Measurements from ENCODE around the gene RSPO1. TPM values are rescaled to one million over a fixed set of nuclear protein-coding genes. Genes with fewer than 3 reads are reported as not detected.

RSPO1 gene, protein sequence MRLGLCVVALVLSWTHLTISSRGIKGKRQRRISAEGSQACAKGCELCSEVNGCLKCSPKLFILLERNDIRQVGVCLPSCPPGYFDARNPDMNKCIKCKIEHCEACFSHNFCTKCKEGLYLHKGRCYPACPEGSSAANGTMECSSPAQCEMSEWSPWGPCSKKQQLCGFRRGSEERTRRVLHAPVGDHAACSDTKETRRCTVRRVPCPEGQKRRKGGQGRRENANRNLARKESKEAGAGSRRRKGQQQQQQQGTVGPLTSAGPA
- 0.07 TPM in 1 of 2 replicates, not detected in the other for total RNA-seq

DNA sequence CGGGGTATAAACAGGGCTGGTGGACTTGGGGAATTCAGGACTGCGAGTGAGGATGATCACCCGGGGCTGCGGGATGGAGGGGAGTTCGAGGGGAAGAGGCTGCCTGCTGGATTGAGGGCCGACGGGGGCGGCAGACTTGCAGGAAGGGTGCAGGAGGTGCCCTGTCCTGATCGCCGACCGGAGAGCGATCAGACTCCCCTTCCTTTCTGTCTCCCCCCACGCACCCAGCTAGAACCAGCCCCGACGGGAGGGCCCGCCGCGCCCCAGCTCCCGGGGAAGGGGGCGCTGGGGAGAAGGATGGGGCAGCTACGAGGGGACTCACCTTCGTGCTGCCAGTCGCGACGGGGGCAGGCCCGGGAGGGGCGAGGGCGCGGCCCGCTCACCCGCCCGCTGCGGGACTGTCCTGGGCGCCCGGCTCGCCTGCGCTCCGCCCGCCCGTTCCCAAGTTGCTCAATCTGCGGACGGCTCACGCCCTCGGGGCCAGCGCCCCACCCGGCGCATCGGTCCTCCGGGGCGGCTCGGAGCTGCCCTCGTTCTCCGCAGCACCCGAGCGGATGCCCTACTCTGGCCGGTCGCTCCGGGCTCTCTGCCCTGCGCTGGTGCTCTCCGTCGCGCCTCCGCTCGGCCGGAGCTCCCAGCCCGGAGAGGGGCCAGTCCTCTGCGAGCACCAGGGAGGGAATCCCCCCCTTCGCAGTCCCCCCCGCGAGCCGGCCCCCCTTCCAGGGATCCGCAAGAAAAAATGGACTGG lies at the start of gene RSPO1:
Gene RSPO1, minus strand, starts transcription at position 649 of the 748 bp plus-strand sequence. CDS start 5,231 bp downstream, outside the sequence.

DNA sequence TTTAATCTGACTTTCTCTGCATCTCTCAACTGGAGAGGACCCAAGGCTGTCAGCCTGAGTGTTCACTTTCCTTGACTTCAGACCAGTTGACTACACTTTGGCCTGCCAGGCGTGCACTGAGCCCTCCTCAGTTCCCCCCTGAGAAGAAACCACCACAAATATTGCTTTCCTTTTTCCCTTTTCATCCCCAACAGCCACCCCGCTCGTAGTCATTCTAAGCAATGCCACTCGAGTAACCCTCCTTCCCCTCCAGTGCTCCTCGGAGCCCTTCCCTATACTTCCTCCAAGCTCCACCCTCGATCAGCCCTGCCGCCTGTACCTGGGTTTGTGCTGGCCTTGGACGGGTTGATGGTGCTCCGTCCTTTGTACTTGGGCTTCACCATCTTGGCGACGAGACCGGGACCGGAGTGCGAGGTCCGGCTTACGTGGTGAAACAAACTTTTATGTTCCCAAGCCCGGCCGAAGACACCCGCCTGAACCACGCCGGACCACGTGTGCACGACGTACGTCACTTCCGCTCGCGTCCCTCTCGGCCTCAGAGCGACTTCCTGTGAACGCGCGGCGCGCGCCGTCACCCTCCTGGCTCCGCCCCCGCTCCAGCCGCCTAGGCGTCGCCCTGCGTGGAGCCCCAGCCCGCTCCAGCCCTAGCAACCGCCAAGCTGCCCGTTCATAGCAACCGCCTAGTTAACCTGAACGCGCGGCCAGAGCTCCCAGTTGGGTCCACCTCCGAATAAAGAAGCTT lies 39.1 kb downstream of the RSPO1 start, which contains the start of gene GNL2:
Gene GNL2, minus strand, starts transcription at position 498 of the 742 bp plus-strand sequence. Its CDS starts 115 bp downstream, at position 383.

Other genes with a start within 250 kb of the RSPO1 start
- 8.1 and 26.5 TPM in 2 replicates for gene ZC3H12A, start 160.3 kb downstream of the RSPO1 start, total RNA-seq
- 37.9 and 41.1 TPM in 2 replicates for gene MEAF6, start 120.1 kb downstream of the RSPO1 start, total RNA-seq
- gene SNIP1, start 80.6 kb downstream of the RSPO1 start, total RNA-seq = 11.0 and 13.8 TPM in 2 replicates
- 3.9 TPM in 2 replicates for gene DNALI1, start 78.0 kb downstream of the RSPO1 start, total RNA-seq
- gene GNL2, start 39.0 kb downstream of the RSPO1 start, total RNA-seq = 52.5 and 55.8 TPM in 2 replicates
- 1.7 and 3.7 TPM in 2 replicates for gene CDCA8, start 57.6 kb upstream of the RSPO1 start, total RNA-seq
- not detected in 2 replicates for gene EPHA10, start 130.2 kb upstream of the RSPO1 start, total RNA-seq
- 1.1 and 1.3 TPM in 2 replicates for gene MANEAL, start 159.0 kb upstream of the RSPO1 start, total RNA-seq
- 29.4 and 30.4 TPM in 2 replicates for gene C1orf122, start 172.9 kb upstream of the RSPO1 start, total RNA-seq
- 13.3 and 25.0 TPM in 2 replicates for gene YRDC, start 173.3 kb upstream of the RSPO1 start, total RNA-seq
- 6.6 and 6.9 TPM in 2 replicates for gene MTF1, start 224.7 kb upstream of the RSPO1 start, total RNA-seq

Measured in smooth muscle cell of the pulmonary artery (primary cell).